Kidney (tissue), 14 donors: ENCODE results near the gene ERGIC3. TPM values are rescaled to one million over a fixed set of nuclear protein-coding genes. Genes with fewer than 3 reads are reported as not detected.

Source experiments
- DNase-seq, 5 donors: peaks; one replicate each; pipeline ENCODE4 v3.0.0-alpha.2; 2013 to 2020
- FAIRE-seq: peaks from 2 replicates; lab custom pipeline; 2012; peaks lifted over from hg19 to GRCh38; lab: Jason Lieb, UNC
- H3K27ac ChIP-seq, 2 donors: one replicate each; pipeline ENCODE4 v1.7.0; 2013; ENCODE audit warnings: low read depth in 2 of 2, low read length in 2 of 2, inconsistent platforms in 1 of 2
- H3K27me3 ChIP-seq: one replicate; pipeline ENCODE4 v1.7.1; 2013; ENCODE audit warnings: low read length, inconsistent platforms; ENCODE audit not compliant: control insufficient read depth, insufficient read depth
- H3K36me3 ChIP-seq, 3 donors: one replicate each; pipeline versions ENCODE4 v1.7.0 to v1.7.1; 2013; ENCODE audit warnings: low read length in 3 of 3, control low read depth in 1 of 3, inconsistent platforms in 1 of 3; ENCODE audit not compliant: insufficient read depth in 3 of 3, control insufficient read depth in 2 of 3
- H3K4me1 ChIP-seq, 3 donors: one replicate each; pipeline versions ENCODE4 v1.7.0 to v1.7.1; 2013; ENCODE audit warnings: low read length in 3 of 3, inconsistent platforms in 1 of 3, low read depth in 1 of 3; ENCODE audit not compliant: control insufficient read depth in 2 of 3, insufficient read depth in 2 of 3
- H3K4me3 ChIP-seq, 3 donors: one replicate each; pipeline versions ENCODE4 v1.7.0 to v1.8.1; 2013; ENCODE audit warnings: low read length in 3 of 3, control low read depth in 1 of 3, inconsistent platforms in 1 of 3
- H3K9ac ChIP-seq, 3 donors: one replicate each; pipeline versions ENCODE4 v1.7.0 to v1.7.1; 2013; ENCODE audit warnings: low read length in 3 of 3, control low read depth in 1 of 3, inconsistent platforms in 1 of 3
- H3K9me3 ChIP-seq, 3 donors: one replicate each; pipeline versions ENCODE4 v1.7.0 to v1.7.1; 2013; ENCODE audit warnings: low read length in 3 of 3, control low read depth in 1 of 3, inconsistent platforms in 1 of 3; ENCODE audit not compliant: control insufficient read depth in 2 of 3, insufficient read depth in 1 of 3
- intact Hi-C: fragments of 100-400 bp; cut with DNase I; formaldehyde crosslinking; loops from one replicate; pipeline ENCODE4 v1.11.1; 2022
- polyA plus RNA-seq: library from polyadenylated mRNA; stranded (reverse); fragments of 350-450 nt; fragmentation: Illumina TruSeq; extraction: RNeasy Lipid Tissue Mini Kit (QIAGEN cat#74804); gene quantifications from one replicate; pipeline ENCODE4 v1.2.3, GENCODE V29; 2014; ENCODE audit warnings: low read depth, low replicate concordance; ENCODE audit not compliant: insufficient read depth
- total RNA-seq: library from RNA; stranded (reverse); fragmentation: NEBNext Ultra II Directional; extraction: Animal tissue kit (Norgen Biotek cat#: 25700); gene quantifications from one replicate; pipeline ENCODE4 v1.2.1, GENCODE V29; 2021
- TF ChIP-seq, protein P1 (sequence below): IDR thresholded peaks from 3 replicates; pipeline ENCODE4 v1.5.1; 2012; ENCODE audit warnings: mild to moderate bottlenecking, moderate library complexity, borderline replicate concordance; ENCODE audit not compliant: insufficient read depth; ENCODE audit errors: extremely low read depth
- donor health status: control.
- donor health status: control.
- donor health status: control.
- donor health status: control.
- donor health status: control.
- donor health status: DM: yes; HTN: yes; CAD: no.
- donor health status: Normal renal cell carcinoma (clear cell type).

ERGIC3 gene
- total and polyA plus RNA-seq, 2 donors from 2014 or later = 230 to 371 TPM

GRCh38 chr20:35598476-35598875 is 56.6 kb downstream of the ERGIC3 start:
- H3K27me3 ChIP-seq = no peaks in the 10 kb centered on the region
- H3K27ac ChIP-seq = no peak overlapping the region
- no peak overlapping the region for H3K9ac ChIP-seq
- DNase-seq (peak in 1 of 5 donors; percentile 9), FAIRE-seq (no peak)
- intact Hi-C loops = no loop called here
- H3K36me3 ChIP-seq = no peaks in the 10 kb centered on the region
- no peak overlapping the region for H3K4me3 ChIP-seq
- TF ChIP-seq, protein P1, sequence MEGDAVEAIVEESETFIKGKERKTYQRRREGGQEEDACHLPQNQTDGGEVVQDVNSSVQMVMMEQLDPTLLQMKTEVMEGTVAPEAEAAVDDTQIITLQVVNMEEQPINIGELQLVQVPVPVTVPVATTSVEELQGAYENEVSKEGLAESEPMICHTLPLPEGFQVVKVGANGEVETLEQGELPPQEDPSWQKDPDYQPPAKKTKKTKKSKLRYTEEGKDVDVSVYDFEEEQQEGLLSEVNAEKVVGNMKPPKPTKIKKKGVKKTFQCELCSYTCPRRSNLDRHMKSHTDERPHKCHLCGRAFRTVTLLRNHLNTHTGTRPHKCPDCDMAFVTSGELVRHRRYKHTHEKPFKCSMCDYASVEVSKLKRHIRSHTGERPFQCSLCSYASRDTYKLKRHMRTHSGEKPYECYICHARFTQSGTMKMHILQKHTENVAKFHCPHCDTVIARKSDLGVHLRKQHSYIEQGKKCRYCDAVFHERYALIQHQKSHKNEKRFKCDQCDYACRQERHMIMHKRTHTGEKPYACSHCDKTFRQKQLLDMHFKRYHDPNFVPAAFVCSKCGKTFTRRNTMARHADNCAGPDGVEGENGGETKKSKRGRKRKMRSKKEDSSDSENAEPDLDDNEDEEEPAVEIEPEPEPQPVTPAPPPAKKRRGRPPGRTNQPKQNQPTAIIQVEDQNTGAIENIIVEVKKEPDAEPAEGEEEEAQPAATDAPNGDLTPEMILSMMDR = no peak
- H3K9me3 ChIP-seq = no peaks in the 10 kb centered on the region
- peaks cover 0 to 4% (median 0%) of the 10 kb centered on the region in 3 donors for H3K4me1 ChIP-seq

DNA sequence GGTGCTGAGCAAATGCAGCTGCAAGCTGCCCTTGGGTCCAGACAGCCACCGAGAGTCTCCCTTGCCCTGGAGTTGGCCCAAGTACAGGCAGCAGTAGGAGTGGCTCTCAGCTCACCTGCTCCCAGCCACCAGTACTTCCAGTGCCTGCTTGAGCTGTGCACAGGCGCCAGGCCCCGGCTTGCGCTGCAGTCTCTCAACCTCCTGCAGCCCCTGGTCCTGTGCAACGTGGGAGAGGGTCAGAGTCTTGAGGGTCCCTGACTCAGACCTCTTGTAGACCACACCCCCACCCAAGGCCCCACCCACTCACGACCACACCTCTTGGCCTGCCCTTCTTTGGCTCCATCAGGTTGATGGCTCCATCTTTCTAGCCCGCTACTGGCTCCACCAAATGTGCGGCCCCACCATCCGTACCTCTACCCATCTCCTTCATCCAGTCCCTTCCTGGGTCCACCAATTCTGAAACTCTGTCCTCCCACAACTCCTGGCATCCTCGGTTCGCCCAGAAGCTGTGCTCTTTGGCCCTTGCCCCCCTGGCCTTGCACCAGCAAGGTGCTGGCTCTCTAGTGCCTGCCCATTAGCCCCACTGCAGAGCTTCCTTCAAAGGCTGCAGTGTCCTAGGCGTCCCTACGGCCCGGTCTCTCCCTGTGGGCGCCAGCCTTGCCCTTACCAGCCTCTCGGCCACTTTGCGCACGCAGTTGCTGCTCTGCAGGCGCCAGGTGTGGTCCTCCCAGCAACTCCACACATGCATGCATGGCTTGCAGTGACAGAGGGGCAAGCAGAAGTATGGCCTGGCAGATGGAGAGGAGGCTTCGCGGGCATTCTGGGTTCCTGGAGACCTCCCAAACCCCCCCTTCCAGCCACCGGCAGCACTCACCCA is 57.3 kb downstream of the ERGIC3 start:
- H3K4me1 ChIP-seq = peaks cover 0 to 4% (median 3%) of the 10 kb centered on the region in 3 donors
- no peak for FAIRE-seq
- H3K4me3 ChIP-seq = no peak overlapping the region
- no peaks in the 10 kb centered on the region for H3K27me3 ChIP-seq
- peak in 1 of 5 donors; percentile 24 for DNase-seq
- H3K9ac ChIP-seq = no peak overlapping the region
- intact Hi-C loops = no loop called here
- no peaks in the 10 kb centered on the region for H3K36me3 ChIP-seq
- no peaks in the 10 kb centered on the region for H3K9me3 ChIP-seq
- TF ChIP-seq, protein P1 = no peak
- no peak overlapping the region for H3K27ac ChIP-seq

GRCh38 chr20:35599776-35600120 is 57.9 kb downstream of the ERGIC3 start:
- FAIRE-seq (no peak), DNase-seq (peak in 1 of 5 donors; percentile 42)
- Histone ChIP-seq H3K27me3 (no peaks in the 10 kb centered on the region), H3K9ac (no peak overlapping the region), H3K9me3 (no peaks in the 10 kb centered on the region), H3K27ac (no peak overlapping the region), H3K4me3 (no peak overlapping the region), H3K36me3 (no peaks in the 10 kb centered on the region), H3K4me1 (peaks cover 0 to 4% (median 4%) of the 10 kb centered on the region in 3 donors)
- intact Hi-C loops = no loop called here
- TF ChIP-seq, protein P1 = no peak
